Stimulated activated CD4-positive, alpha-beta T cell treated with anti-CD3 and anti-CD28 coated beads, Interleukin-1b, Interleukin-23, amount 100 ng/mL, for 1 hour (primary cell): ENCODE measurements around the gene TRIM62.

Source experiments
- DNase-seq, 2 donors: peaks; one replicate each; pipeline ENCODE4 v3.0.0-alpha.2; 2020; ENCODE audit warnings: low read depth in 2 of 2

The TRIM62 gene

DNA sequence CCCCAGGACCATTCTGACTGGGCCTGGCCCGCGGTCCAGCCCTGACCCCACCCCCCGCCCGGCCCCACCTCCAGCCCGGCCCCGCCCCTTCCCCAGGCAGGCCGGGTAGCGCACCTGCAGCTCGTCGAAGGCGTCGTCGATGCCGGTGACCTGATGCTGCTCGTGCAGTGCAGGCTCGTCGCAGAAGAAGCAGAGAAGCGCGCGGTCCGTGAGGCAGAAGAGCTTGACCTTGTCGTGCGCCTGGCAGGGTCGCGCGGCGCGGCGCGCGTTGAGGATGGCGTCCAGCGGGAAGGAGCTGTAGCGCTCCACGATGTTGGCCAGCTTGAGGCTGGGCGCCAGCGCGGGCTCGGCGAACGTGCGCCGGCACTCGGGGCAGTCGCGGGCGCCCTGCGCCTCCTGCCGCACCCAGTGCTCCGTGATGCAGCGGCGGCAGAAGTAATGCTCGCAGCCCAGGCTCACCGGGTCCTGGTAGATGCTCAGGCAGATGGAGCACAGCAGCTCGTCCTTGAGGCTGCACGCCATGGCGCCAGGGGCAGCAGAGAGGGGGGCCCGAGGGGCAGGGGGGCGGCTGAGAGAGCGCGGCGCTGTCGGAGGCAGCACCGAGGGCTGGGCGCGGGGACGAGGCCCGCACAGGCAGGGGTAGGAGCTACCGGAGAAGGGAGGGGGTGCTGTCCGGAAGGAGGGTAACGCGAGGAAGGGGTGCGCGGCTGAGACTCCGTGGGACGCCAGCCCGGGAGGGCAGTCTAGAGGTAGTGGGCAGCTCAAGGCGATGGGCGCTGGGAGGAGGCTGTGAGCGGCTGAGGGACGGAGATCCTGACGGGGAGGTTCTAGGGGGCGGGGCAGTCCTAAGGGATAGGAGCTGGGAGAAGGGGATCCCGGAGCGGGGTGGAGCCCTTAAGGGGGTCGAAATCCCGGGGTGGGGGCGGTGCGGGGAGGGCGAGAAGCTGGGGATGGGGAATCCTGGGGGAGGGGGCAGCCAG is 642 bp downstream of the TRIM62 start:
- peak; percentile 51 to 65 for DNase-seq

DNA sequence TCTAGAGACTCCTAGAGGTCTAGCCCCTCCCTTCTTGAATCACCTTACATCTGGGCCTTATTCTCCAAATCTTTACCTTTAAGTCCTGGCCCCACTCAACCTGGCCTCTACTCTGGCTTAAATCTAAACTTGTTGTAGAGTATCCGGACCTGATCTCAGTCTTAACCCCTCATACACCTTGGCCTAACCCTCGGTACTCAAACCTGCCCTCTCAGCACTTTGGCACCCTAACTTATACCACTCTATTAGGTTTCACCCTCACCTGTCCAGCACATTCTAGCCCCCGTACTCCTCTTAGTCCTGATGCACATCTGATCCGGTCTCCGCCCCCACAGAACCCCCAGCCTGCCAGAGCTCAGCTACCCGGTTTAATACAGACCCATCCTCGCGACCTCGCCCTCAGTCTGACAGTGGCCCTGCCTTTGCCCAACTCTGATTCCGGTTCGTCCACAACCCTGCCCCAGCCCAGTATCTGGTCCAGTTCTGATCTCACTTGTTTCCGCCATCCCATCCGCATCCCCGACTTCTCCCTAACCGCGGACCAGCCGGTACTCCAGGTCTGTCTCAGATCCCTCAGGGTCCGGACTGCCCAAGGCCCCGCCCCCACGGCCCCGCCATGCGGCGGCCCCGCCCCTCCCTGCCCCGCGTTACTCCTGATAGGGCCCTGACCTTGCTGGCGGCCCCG is 1.5 kb downstream of the TRIM62 start:
- DNase-seq, result no peak

DNA sequence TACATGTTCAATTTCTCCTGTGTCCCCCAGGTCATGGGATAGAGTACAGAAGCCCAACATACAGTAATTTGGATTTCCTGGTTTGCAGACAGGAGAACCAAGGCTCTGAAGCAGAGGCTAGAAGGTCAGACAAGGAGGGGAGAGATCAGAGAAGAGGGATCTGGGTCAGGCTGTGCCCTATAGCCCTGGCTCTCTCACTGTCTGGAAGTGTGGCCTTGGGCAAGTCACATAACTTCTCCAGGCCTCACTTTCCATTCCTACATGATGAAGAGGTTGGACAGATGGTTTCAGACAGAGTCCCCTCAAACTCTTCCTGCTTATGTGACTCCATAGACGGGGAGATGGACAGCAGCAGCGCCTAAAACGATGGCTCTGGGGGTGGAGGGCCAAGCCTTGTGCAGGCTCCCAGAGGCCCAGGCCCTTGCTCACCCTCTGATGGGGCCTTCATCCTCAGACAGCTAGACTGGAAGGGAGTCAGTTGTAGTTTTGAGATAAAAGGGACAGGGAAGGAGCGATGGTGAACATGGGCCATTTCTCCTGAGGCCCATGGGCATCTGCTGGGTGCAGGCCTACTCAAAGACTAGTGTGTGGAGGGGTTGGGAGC is 2.9 kb downstream of the TRIM62 start:
- DNase-seq, result no peak

DNA sequence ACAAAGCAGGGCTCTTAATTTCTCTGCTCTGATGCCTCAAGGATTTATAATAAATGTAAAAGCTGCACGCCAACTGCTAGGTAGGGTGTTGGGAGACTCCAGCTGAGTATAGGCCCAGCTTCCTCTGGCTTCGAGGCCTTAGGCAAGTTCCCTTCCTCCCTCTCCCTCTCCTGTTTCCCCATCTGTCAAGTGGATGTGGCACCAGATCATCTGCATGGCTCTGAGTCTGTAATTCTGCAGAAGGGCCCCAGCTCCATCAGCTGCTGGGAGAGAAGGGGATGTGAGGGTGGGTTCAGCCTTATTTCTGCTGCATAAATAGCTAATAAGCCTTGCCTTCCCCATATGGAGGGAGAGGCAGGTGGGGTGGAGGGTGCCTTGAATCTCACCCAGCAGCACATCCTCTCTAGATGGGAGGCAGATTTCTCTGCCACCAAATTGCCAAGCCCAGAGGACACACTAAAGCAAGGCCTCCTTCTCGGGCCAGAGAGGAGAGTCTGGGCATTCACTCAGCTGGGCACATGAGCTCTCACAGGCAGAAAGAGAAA is 3.8 kb downstream of the TRIM62 start:
- no peak for DNase-seq

DNA sequence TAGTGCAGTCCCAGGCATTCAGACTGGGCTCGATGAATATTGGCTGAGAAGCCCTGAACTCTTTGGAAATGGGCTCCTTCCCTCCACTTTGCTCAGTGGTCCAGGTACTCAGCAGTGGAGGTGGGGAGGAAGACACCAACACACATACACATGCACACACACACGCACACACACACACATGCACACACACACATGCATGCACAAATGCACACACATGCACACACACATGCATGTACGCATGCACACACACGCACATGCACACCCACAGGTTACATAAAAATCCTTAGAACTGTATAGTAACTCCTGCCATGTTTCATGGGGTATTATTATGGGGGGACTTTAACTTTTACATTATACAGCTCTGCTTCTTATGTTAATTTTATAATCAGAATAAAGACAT is 5.0 kb downstream of the TRIM62 start:
- DNase-seq, result no peak

- no peak for DNase-seq
Measured at GRCh38 chr1:33176362-33176850, 5.4 kb downstream of the TRIM62 start.

- DNase-seq, result no peak
Measured at GRCh38 chr1:33175865-33176264, 6.0 kb downstream of the TRIM62 start.

DNA sequence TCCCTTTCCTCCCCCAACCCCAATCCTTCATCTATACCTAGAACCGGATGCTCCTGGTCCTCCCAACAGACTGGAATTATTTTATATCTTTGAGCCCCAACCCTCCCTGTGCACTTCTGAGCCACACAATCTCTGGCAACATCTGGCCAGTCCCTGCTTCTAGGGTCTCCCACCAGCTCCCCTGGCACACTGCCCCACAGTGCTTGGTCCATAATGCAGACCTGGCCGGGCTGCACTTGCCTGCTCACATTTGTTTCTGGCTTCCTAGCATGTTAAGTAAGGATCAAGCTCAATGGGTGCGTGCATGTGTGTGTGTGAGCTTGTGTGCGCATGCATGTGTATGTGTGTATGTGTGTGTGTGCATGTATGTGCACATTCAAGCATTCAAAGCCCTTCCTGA is 8.8 kb downstream of the TRIM62 start:
- DNase-seq, result no peak

DNA sequence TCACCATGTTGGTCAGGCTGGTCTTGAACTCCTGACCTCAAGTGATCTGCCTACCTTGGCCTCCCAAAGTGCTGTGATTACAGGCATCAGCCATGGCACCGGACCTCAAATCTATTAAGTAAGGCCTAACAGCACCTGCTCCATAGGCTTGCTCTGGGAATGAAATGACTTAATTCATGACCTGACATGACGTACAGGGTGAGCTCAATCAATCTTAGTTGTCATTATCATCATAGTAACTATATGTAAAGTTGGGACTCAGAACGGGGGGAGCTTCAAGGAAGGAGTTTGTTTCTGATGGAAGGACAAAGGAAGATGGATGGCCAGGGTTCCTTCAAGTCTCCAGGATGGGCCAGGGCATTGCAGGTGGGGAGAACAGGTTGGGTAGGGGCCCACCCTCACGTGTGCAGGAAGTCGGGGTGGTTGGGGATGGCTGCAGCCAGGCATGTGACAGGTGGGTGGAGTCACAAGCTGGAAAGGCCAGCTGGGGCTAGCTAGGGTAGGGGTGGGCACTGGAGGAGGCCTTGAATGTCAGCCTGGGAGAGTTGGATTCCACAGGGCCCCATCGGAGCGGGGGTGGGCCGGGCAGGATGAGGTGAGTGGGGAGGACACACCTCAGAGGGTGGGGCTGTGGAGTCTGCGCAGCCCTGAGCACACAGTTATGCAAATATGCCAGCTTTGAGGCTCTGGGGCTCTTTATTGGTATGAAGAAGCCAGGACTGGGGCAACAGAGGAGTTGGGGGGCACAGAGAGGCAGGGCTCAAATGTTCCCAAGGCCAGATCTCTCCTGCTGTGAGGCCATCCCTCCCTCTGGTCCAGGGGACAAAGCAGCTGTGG is 9.6 kb downstream of the TRIM62 start:
- no peak for DNase-seq

DNA sequence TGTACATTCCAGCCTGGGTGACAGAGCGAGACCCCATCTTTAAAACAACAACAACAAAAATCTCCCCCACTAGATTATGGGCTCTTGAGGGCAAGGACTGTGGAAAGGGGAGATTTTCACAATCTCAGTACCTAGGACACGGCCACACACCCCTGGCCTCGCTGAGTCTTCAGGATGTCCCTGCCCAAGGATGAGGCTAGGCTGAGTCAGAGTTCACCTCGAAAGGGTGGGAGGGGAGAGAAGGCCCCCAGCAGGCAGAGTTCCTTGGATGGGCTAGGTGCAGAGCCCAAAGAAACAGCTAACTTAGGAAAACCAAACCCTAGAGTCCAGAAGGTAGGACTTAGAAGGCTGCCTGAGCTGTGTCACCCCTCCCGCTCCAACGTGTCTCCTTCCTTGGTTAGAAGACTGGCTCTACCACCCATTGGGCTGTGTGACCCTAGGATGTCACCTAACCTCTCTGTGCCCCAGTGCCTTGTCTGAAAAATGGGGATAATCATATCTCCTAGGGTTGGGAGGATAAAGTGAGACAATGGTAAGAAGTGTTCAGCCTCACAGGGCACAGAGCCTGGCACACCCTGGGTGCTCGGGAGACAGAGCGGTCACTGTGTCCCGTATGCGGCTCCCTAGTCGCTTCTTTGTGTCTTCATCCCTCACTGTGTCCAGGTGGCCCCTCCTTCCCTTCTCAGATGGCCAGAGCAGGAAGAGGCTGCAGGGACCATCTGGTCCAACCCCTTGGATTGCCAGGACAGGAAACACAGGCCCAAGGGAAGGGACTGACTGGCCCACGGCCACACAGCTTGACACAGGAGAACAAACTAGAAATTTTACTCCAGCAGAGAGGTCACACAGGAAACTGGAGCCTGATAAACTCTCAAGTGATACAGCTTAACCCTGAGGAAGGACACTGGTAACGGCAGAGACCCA is 11.2 kb downstream of the TRIM62 start:
- DNase-seq, result no peak

DNA sequence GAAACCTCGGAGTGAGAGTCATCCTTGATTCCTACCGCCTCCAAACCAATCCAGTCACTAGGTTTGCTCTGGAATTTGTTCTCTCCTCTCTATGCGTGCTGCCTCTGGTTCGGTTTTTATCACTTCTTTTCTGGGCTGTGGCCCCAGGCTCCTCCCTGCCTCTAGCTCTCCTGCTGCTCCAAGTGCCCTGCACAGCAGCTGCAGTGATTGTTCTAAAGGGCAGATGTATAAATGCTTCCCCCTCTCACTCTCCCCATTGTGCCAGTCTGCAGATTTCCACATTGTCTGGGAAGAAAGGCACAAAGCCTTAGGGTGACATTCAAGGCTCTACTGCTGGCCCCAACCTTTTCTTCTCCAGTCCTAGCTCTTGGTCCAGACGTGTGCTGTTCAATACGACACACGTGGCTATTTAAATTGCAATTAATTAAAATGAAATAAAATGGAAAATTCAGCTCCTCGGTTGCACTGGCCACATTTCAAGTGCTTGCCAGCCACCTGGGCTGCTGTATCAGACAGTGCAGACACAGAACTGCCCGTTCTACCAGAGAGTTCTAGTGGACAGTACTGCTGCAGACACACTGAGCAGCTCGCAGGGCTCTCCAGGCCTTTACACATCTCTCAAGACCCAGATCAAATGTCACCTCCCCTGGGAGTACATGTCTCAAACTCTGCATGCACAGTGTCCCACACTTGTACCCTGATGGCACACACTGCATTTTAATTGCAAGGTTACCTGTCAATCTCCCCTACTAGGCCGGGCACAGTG is 12.4 kb downstream of the TRIM62 start:
- no peak for DNase-seq

GRCh38 chr1:33168556-33169289 is 13.1 kb downstream of the TRIM62 start:
- DNase-seq, result no peak

DNA sequence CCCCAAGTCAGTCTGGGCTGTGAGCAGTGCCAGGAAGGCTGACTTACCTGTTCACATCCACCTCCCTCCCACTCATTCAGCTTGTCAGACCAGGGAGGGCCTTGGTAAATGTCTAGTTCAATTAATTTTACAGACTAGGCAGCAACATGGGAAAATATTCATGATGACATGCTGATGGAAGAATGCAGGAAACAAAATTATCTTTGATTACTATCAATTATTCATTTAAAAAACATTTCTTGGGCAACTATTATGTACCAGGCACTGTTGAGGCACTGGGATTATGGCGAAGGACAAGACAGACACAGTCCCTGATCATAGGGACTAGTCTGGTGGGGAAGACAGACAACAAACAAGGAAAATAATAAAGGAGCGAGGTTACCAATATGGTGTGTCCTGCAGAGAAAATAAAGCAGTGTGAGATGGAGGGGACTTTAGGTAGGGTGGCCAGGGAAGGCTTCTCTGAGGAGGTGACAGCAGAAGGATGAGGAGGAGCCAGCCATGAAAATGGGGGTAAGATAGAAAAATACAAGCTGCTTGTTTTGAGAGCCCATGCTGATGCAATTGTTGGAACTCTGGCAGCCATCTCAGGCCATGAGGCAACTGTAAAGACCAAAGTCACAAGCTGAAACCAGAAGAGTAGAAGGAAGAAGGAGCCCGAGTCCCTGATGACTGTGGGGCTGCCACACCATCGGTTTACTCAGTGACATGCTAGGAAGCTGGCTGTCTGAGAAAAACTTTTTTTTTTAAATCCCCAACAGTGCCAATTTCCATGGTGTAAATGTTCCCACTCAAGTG is 14.0 kb downstream of the TRIM62 start:
- no peak for DNase-seq

- DNase-seq, result no peak
Measured at GRCh38 chr1:33165809-33166208, 16.0 kb downstream of the TRIM62 start.

DNA sequence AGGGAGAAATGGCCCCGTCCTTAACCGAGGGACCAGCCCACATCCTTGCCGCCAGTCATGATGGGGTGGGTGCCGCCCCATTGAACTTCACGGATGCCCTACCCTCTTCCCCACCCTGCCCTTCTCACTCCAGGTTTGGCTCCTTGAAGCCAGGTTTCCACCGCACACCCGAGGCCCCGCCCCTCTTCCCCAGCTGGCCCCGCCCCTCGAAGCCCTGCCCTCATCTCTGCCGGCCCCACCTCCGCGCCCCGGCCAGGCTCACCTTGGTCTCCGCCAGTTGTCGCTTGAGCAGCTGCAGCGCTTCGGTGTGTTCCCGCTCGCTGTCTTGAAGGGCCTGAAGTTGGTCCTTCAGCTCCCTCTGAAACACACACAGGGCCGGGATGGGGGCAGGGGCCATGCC is 16.6 kb downstream of the TRIM62 start:
- no peak for DNase-seq

DNA sequence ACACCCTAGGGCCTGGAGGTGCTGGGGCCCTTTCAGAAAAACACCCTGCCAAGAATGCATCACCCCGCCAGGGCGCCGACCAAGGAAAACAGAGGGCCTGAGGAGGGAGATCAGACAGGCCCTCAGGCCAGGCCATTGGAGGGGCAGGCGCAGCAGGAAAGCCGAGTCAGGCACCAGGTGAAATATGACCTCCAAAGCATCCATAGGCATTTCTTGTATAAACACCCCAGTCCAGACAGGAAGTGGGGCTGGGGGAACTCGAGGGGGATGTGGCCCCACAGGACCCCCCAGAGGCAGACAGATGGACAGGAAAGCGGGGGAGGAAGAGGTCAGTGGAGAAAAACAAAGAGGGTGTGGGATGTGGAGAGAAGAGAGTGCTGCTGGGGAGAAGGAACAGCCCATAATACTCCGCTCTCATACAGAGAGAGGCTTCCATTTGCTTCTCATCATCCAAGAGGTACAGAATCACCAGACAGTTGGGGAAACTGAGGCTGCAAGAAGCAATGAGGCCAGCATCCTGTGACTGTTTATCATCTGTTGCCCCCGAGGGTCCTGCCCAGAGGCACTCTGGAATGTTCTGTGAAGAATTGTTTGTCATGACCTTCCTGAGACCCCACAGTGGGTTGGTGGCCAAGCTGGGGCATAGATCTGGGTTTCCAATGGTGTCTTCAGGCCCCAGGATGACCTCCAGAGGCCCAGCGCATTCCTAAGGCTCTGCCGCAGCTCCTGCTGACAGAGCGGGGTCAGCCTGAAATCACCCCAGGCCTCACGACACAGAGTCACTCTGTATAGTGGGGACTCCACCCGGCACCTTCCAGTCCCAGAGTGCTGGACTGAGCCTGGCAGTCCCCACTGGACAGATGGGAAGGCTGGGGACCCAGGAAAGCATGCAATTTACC is 18.0 kb downstream of the TRIM62 start:
- no peak for DNase-seq

DNA sequence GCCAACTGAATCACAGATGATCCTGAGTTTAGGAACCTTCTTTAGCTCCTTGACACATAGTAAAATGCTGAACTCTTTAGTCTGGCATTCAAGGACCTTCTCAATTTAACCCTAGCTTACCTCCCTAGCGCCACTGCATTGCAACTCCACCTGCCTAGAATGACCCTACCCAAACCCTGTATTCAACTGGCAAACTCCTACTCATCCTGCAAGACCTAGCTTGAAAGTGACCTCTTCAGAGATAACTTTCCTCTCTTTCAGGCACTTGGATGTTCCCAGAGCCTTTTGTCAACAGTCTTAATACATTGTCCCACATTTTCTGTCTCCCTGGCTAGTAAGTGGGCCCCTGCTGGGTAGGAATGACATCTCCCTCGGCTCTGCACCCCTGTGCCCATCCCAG is 19.7 kb downstream of the TRIM62 start:
- DNase-seq, result no peak
